GM10248 (cell line): ENCODE results near the gene TAF6L.
"Not testable (repeated sequence)": the region's sequence is repeated elsewhere in the genome, so short reads cannot be mapped to it uniquely, and the experiment has no call there.

Experiments
- CTCF ChIA-PET: fragments of 300-600 bp; sonication (Branson Sonifier 250); formaldehyde crosslinking; extraction: SDS; loops from one replicate; lab custom pipeline; 2021; ENCODE audit warnings: antibody characterized with exemption; lab: Yijun Ruan, JAX
- POLR2A ChIA-PET: fragments of 350-650 bp; sonication (Branson Sonifier 250); formaldehyde crosslinking; extraction: SDS; loops from one replicate; lab custom pipeline; 2020; ENCODE audit warnings: antibody characterized with exemption; lab: Yijun Ruan, JAX
- DNase-seq: peaks from one replicate; pipeline ENCODE4 v3.0.0; 2012; ENCODE audit errors: extremely low spot score
- TF ChIP-seq, protein P1 (sequence below): IDR thresholded peaks from 2 replicates; pipeline ENCODE4 v1.5.1; 2012; ENCODE audit warnings: mild to moderate bottlenecking, low read depth; ENCODE audit errors: extremely low read depth, missing control alignments, control extremely low read depth

The TAF6L gene

DNA sequence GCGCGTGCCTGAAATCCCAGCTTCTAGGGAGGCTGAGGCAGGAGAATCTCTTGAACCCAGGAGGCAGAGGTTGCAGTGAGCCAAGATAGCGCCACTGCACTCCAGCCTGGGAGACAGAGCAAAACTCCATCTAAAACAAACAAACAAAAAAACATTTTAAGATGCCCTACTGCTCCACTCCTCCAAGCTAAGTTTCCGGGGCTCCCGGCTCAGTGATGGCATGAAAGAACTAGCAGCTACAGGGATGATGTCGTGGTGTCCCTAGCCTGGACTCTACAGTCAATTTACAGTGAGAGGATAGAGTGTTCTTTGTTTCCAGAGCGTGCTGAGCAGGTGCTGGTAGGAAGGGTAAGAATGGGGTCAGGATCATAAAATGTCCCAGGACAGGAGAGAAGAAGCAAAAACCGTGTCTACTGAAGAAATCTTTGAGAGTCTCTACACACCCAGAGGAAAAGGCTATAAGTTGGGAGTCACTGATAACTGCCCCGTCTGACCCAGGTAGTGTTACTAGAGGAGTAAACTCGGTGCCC is 16.0 kb upstream of the TAF6L start:
- TF ChIP-seq, protein P1, sequence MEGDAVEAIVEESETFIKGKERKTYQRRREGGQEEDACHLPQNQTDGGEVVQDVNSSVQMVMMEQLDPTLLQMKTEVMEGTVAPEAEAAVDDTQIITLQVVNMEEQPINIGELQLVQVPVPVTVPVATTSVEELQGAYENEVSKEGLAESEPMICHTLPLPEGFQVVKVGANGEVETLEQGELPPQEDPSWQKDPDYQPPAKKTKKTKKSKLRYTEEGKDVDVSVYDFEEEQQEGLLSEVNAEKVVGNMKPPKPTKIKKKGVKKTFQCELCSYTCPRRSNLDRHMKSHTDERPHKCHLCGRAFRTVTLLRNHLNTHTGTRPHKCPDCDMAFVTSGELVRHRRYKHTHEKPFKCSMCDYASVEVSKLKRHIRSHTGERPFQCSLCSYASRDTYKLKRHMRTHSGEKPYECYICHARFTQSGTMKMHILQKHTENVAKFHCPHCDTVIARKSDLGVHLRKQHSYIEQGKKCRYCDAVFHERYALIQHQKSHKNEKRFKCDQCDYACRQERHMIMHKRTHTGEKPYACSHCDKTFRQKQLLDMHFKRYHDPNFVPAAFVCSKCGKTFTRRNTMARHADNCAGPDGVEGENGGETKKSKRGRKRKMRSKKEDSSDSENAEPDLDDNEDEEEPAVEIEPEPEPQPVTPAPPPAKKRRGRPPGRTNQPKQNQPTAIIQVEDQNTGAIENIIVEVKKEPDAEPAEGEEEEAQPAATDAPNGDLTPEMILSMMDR: no peak
- POLR2A ChIA-PET: interaction anchor here (0.6 to 2.0 kb wide), 3 partner anchors 9 to 120 kb away, joined by 4 to 9 read pairs (median 5); partner anchors contain the start of gene TAF6L
- CTCF ChIA-PET: interaction anchor here (1.6 to 5.5 kb wide), 4 partner anchors 13 to 32 kb away, joined by 6 to 46 read pairs (median 22); partner anchors contain the start of genes TAF6L and TMEM179B
- DNase-seq: no peak

DNA sequence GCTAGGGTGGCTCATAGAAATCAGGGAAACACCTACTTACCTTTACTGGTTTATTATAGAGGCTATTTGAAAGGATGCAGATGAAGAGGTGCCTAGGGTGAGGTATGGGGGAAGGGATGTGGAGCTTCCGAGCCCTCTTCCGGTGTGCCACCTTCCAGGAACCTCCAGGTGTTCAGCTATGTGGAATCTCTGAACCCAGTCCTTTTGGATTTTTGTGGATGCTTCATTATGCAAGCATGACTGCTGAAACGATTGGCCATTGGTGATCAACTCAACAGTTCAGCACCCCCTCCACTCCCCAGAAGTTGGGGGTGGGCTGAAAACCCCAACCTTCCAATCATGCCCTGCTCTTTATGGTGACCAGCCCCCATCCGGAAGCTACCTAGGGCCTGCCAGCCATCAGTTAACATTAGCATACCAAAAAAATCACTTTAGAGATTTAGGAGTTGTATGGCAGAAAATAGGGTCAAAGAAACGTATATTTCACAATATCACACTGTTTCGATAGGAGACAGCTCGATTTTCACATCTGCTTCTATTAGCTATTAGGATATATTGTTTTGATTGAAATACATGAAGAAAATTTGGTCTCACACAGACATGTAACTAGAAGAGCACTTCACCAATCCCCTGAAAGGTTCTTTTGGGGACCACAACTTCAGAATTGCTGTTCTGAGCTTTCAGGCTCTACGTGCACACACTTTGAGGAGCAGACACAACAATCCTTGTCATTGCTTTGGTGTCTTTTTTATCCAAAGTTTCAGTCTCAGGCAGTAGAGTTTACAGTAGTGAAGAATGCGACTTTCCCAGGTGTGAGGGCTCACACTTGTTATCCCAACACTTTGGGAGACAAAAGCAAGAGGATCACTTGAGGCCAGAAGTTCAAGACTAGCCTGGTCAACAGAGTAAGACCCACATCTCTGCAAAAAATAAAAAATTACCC is 13.1 kb upstream of the TAF6L start:
- no peak for DNase-seq
- TF ChIP-seq, protein P1: no peak
- POLR2A ChIA-PET: no interaction called here
- CTCF ChIA-PET: interaction anchor here (0.9 to 2.4 kb wide), 5 partner anchors 10 to 165 kb away, joined by 3 to 18 read pairs (median 3); partner anchors contain the start of genes C11orf98 and TAF6L

DNA sequence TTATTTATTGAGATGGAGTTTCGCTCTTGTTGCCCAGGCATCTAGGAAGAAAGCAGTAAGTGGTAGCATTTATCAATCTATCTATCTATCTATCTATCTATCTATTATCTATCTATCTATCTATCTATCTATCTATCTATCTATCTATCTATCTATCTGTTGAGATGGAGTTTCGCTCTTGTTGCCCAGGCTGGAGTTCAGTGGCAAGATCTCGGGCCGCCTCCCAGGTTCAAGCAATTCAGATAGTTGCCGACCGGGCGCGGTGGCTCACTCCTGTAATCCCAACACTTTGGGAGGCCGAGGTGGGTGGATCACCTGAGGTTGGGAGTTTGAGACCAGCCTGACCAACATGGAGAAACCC is 10.3 kb upstream of the TAF6L start:
- POLR2A ChIA-PET: interaction anchor here (0.6 to 1.5 kb wide), 9 partner anchors 8 to 187 kb away, joined by 3 to 11 read pairs (median 4); partner anchors contain the start of genes EEF1G, HNRNPUL2, STX5 and TAF6L
- DNase-seq: not testable (repeated sequence)
- CTCF ChIA-PET: interaction anchor here (1.9 to 4.7 kb wide), 4 partner anchors 7 to 101 kb away, joined by 8 to 29 read pairs (median 15); partner anchors contain the start of genes TAF6L, TMEM179B and ZBTB3

DNA sequence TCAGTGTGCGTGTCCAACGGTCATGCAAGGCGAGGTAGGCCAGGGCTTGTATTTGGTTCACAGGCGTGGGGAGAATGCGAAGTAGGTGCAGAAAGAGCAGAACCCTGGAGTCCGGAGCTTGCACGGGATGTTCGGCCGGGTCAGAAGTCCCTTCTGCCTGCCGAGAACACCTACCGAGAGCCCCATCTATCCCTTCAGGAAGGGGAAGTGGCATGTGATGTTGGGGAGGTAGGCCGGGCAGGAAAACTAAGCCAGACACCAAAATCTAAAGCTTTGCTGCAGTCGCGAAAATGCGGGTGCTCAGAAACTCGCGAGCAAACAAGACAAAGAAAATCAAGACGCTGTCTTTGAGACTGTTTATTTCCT is 435 bp upstream of the TAF6L start:
- CTCF ChIA-PET: interaction anchor here (0.8 to 12.6 kb wide), 16 partner anchors 9 to 177 kb away, joined by 3 to 159 read pairs (median 4); partner anchors contain the start of genes HNRNPUL2, POLR2G, TMEM179B and ZBTB3
- DNase-seq: no peak
- TF ChIP-seq, protein P1: no peak
- POLR2A ChIA-PET: interaction anchor here (0.6 to 3.5 kb wide), 8 partner anchors 10 to 179 kb away, joined by 3 to 21 read pairs (median 8); partner anchors contain the start of genes C11orf98, CSKMT, TMEM179B and TUT1

DNA sequence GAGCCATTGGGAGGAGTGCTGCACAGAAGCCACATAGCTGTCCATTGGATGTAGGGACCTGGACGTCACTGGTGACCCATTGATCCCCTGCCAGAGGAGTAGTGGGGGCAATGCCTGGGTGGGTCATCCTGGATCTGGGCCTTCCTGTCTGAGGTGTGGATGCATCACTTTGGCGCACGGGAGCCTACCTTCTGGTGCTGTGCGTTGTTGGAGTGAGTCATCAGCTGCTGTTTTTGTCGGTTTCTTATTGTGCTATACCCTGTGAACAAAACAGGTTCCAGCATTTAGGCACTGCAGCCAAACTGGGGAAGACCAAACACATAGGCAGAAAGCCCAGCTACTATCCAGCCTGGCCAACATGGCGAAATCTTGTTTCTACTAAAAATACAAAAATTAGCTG is 3.2 kb downstream of the TAF6L start:
- TF ChIP-seq, protein P1: no peak
- ChIA-PET CTCF (interaction anchor here (0.7 to 12.6 kb wide), 4 partner anchors 12 to 214 kb away, joined by 3 to 159 read pairs (median 3); partner anchors contain the start of genes SLC3A2 and TMEM179B), POLR2A (interaction anchor here (0.7 to 1.1 kb wide), 3 partner anchors 15 to 109 kb away, joined by 3 to 8 read pairs (median 5); partner anchors contain the start of genes C11orf98 and CSKMT)
- no peak for DNase-seq

DNA sequence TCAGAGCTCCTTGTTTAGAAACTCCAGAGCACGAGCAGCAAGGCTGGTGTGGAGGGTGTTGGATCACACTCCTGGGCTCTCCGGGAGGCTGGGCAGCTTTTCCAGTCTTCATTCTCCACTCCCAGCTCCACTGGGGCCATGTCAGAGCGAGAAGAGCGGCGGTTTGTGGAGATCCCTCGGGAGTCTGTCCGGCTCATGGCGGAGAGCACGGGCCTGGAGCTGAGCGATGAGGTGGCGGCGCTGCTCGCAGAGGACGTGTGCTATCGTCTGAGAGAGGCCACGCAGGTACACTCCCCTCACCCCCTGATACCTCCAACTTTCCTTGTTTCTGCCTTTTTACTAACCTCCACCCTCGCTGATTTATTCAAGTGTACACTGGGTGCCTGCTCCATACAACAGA is 4.5 kb downstream of the TAF6L start:
- CTCF ChIA-PET: interaction anchor here (0.8 to 12.6 kb wide), 6 partner anchors 8 to 80 kb away, joined by 3 to 159 read pairs (median 4); partner anchors contain the start of gene TMEM179B
- POLR2A ChIA-PET: interaction anchor here (0.8 to 1.2 kb wide), 4 partner anchors 22 to 111 kb away, joined by 3 to 4 read pairs (median 4); partner anchors contain the start of genes C11orf98, CSKMT and ZBTB3
- TF ChIP-seq, protein P1: no peak
- no peak for DNase-seq
